ENCODE results near the gene WASF2. TPM values are rescaled to one million over a fixed set of nuclear protein-coding genes. Genes with fewer than 3 reads are reported as not detected.

WASF2 gene
- total and polyA plus RNA-seq, 2 of the 13 experiments (the other 11 are each of a cell fraction or from before 2014, with no cell fraction given): 10.4 to 27.7 TPM

DNA sequence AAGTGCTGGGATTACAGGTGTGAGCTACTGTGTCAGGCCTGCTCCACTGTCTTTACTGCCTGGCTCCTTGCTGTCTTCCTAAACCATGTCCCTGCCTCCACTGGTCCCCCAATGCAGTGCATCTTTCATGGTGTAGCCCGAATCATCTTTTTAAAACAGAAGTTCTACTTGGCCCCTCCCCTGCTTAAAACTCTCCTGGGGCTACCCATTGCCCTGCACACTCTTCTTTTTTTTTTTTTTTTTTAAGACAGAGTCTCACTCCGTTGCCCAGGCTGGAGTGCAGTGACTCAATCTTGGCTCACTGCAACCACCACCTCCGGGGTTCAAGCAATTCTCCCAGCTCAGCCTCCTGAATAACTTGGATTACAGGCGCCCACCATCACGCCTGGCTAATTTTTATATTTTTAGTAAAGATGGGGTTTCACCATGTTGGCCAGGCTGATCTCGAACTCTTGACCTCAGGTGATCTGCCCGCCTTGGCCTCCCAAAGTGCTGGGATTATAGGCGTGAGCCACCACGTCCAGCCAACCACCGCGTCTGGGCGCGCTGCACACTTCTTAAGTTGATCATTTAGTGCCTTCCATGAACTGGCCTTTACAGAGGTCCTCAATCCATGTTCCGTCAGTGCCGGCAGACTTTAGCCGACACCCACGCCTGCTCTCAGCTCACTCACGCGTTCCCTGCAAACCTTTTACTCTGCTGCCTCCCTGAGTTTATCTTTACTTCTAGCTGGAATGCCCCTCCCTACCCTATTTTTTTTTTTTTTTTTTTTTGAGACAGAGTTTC lies 117.8 kb downstream of the WASF2 start (continued):
- TF ChIP-seq, protein P1, sequence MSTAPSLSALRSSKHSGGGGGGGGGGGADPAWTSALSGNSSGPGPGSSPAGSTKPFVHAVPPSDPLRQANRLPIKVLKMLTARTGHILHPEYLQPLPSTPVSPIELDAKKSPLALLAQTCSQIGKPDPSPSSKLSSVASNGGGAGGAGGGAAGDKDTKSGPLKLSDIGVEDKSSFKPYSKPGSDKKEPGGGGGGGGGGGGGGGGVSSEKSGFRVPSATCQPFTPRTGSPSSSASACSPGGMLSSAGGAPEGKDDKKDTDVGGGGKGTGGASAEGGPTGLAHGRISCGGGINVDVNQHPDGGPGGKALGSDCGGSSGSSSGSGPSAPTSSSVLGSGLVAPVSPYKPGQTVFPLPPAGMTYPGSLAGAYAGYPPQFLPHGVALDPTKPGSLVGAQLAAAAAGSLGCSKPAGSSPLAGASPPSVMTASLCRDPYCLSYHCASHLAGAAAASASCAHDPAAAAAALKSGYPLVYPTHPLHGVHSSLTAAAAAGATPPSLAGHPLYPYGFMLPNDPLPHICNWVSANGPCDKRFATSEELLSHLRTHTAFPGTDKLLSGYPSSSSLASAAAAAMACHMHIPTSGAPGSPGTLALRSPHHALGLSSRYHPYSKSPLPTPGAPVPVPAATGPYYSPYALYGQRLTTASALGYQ (CRISPR knock-in tag; IDR thresholded peaks at IDR 0.05): no peak
- no peak for TF ChIP-seq ZNF3 (CRISPR knock-in tag; IDR thresholded peaks at IDR 0.05)

DNA sequence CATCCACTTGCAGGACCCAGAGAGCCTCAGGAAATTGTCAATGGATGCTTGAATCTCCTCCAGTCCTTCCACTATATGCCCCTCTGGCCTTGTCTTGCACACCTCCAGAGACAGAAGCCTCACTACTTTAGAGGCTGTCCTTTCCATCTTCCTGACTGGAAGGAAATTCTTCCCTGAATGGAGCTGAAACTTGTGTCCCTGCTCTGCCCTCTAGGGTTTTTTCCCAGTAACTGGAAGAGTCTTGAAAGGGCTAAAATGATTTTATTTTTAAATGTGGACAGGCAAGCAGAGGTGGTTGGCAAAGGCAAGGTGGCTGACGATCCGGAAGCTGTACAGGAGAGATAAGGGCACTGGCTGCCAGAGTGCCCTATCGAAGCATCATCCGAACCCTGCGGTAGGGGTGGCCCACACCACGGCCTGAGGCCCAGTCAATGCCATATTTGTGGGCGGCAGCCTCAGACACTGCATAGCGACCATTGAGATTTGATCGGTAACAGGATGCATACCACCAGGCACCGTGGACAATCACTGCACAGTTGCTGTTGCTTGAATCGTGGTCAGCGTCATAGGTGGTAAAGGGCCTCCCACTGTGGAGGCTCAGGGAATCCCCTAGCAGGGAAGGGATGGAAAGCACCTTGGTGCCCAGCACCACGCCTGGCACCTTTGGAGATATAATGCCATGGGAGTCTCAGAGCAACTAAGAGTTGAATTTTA lies 120.9 kb downstream of the WASF2 start:
- no peak overlapping the region for H3K4me3 ChIP-seq (replicated peaks in 1 of 3; ENCODE audit: insufficient read depth in 1 of 3, low read depth in 2 of 3, low read length in 3 of 3)
- no peak for TF ChIP-seq KAT2B (IDR thresholded peaks at IDR 0.05; ENCODE audit: borderline replicate concordance, low read depth, low read length)
- no peak for TF ChIP-seq ZNF180 (CRISPR knock-in tag; IDR thresholded peaks at IDR 0.05; ENCODE audit: borderline replicate concordance, low read depth)
- no peak for TF ChIP-seq POLR2G (IDR thresholded peaks at IDR 0.05; ENCODE audit: low read depth, low read length)
- TF ChIP-seq, protein P2, sequence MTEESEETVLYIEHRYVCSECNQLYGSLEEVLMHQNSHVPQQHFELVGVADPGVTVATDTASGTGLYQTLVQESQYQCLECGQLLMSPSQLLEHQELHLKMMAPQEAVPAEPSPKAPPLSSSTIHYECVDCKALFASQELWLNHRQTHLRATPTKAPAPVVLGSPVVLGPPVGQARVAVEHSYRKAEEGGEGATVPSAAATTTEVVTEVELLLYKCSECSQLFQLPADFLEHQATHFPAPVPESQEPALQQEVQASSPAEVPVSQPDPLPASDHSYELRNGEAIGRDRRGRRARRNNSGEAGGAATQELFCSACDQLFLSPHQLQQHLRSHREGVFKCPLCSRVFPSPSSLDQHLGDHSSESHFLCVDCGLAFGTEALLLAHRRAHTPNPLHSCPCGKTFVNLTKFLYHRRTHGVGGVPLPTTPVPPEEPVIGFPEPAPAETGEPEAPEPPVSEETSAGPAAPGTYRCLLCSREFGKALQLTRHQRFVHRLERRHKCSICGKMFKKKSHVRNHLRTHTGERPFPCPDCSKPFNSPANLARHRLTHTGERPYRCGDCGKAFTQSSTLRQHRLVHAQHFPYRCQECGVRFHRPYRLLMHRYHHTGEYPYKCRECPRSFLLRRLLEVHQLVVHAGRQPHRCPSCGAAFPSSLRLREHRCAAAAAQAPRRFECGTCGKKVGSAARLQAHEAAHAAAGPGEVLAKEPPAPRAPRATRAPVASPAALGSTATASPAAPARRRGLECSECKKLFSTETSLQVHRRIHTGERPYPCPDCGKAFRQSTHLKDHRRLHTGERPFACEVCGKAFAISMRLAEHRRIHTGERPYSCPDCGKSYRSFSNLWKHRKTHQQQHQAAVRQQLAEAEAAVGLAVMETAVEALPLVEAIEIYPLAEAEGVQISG (CRISPR knock-in tag; IDR thresholded peaks at IDR 0.05): no peak
- peak; percentile 23; the same call in 1 of the 2 replicates for TF ChIP-seq STAG1 (CRISPR knock-in tag; IDR thresholded peaks at IDR 0.05)
- DNase-seq (ENCODE audit: low spot score) (no peak), ATAC-seq (no peak), FAIRE-seq (no peak)
- BruUV-seq (replicated peaks): no TSS peak
- H3K27ac ChIP-seq (ENCODE audit: extremely low read length, insufficient read depth, low read length): no peak overlapping the region
- no peaks in the 10 kb centered on the region for H3K9me3 ChIP-seq (ENCODE audit: low read length)
- in situ Hi-C loops (cut with HindIII; ENCODE audit: extremely low pct_ligation_motif_present, low pct_unique_long_range_greater_than_20kb) (no loop called here), intact Hi-C loops (cut with micrococcal nuclease; ENCODE audit: unreplicated experiment) (no loop called here)
- POLR2A ChIA-PET: no interaction called here
- H4K20me1 ChIP-seq (ENCODE audit: insufficient read depth, low read length): no peaks in the 10 kb centered on the region
- CTCF ChIA-PET (ENCODE audit: low intra/inter-chr PET ratio, low total read pairs): no interaction called here
- peaks cover 27% of the 10 kb centered on the region for H3K4me1 ChIP-seq (ENCODE audit: insufficient read depth, low read length)
- no peak overlapping the region for H2AFZ ChIP-seq (ENCODE audit: low read length)
- H3K27me3 ChIP-seq (ENCODE audit: control insufficient read depth in 1 of 2, insufficient read depth in 2 of 2, low read length in 2 of 2): peaks cover 3 to 23% of the 10 kb centered on the region in 2 experiments; a peak in 3 of 5 replicates
- WGBS (ENCODE audit: low lambda C conversion rate): 67% methylated on average over 9 of the region's 13 CpGs
- no peaks in the 10 kb centered on the region for H3K36me3 ChIP-seq (replicated peaks in 1 of 2; ENCODE audit: control insufficient read depth in 1 of 2, insufficient read depth in 2 of 2, low read length in 2 of 2)
- no peak overlapping the region for H3K4me2 ChIP-seq (ENCODE audit: low read depth, low read length)
- no peaks in the 10 kb centered on the region for H3K79me2 ChIP-seq (ENCODE audit: insufficient read depth, low read length)
- H3K9ac ChIP-seq (ENCODE audit: insufficient read depth, low read depth, low read length): no peak overlapping the region
